OCI-LY3 (cell line): ENCODE data around the gene PIK3AP1.

Experiments
- EZH2phosphoT487 ChIP-seq: fragments of 200-600 bp; shearing (Covaris generic); IDR thresholded peaks from 2 replicates; pipeline ENCODE4 v1.6.1; 2018; ENCODE audit warnings: antibody characterized with exemption, mixed run types, low read depth
- TF ChIP-seq, protein P1 (sequence below): fragments of 200-600, 300-600 bp; sonication (generic); IDR thresholded peaks from 2 replicates; pipeline ENCODE4 v1.5.1; 2014; ENCODE audit warnings: antibody characterized with exemption, low read length, low read depth

DNA sequence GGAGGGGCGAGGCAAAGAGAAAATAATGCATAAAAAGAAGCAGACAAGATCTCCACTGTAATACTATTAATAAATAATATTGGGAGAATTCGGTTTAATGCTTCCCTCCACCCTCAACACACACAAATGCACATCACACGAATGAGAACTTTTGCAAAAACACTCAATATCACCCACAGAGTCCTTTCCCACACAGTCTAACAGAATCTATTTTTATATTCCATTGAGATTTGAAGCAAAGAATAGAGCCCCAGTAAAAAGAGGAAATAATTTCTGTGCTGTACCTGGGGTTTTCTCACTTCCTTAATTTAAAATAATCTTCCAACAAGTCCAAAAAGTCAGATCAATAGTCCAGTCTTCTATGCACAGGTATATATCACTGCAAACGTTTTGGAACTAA, 17.0 kb downstream of the PIK3AP1 start:
- TF ChIP-seq EZH2phosphoT487: no peak
- TF ChIP-seq, protein P1, sequence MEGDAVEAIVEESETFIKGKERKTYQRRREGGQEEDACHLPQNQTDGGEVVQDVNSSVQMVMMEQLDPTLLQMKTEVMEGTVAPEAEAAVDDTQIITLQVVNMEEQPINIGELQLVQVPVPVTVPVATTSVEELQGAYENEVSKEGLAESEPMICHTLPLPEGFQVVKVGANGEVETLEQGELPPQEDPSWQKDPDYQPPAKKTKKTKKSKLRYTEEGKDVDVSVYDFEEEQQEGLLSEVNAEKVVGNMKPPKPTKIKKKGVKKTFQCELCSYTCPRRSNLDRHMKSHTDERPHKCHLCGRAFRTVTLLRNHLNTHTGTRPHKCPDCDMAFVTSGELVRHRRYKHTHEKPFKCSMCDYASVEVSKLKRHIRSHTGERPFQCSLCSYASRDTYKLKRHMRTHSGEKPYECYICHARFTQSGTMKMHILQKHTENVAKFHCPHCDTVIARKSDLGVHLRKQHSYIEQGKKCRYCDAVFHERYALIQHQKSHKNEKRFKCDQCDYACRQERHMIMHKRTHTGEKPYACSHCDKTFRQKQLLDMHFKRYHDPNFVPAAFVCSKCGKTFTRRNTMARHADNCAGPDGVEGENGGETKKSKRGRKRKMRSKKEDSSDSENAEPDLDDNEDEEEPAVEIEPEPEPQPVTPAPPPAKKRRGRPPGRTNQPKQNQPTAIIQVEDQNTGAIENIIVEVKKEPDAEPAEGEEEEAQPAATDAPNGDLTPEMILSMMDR: no peak
